Psoas muscle (tissue), 8 donors: ENCODE data around the gene CAMSAP2. TPM values are rescaled to one million over a fixed set of nuclear protein-coding genes. Genes with fewer than 3 reads are reported as not detected.

ENCODE experiments used
- ATAC-seq, 4 donors: fragments of 200-7000 bp; cut with Tn5 transposase; one replicate each; pipeline ENCODE4 v1.9.1; 2020; ENCODE audit warnings: moderate library complexity in 3 of 4, mild to moderate bottlenecking in 2 of 4
- DNase-seq, 2 donors: peaks; one replicate each; pipeline ENCODE4 v3.0.0-alpha.2; 2020
- H3K27ac ChIP-seq: fragments of 200-600 bp; one replicate; pipeline ENCODE4 v1.8.0; 2022
- H3K27me3 ChIP-seq, 3 donors: fragments of 200-600 bp in 1 of 3; one replicate each; pipeline versions ENCODE4 v1.6.1 to v1.8.0; 2013 to 2022; ENCODE audit warnings: low read length in 2 of 3, mild to moderate bottlenecking in 2 of 3, moderate library complexity in 1 of 3; ENCODE audit not compliant: insufficient read depth in 3 of 3
- H3K36me3 ChIP-seq, 2 donors: fragments of 200-600 bp in 1 of 2; one replicate each; pipeline versions ENCODE4 v1.6.1 to v1.8.0; 2013 to 2022; ENCODE audit warnings: low read depth in 1 of 2, mild to moderate bottlenecking in 1 of 2, moderate library complexity in 1 of 2; ENCODE audit not compliant: insufficient read depth in 1 of 2
- H3K4me1 ChIP-seq: fragments of 200-600 bp; one replicate; pipeline ENCODE4 v1.8.0; 2022
- H3K4me3 ChIP-seq: fragments of 200-600 bp; one replicate; pipeline ENCODE4 v1.8.0; 2022; ENCODE audit warnings: mild to moderate bottlenecking
- H3K9me3 ChIP-seq: fragments of 200-600 bp; one replicate; pipeline ENCODE4 v1.8.0; 2022
- CTCF ChIP-seq: fragments of 200-600 bp; IDR thresholded peaks from one replicate; pipeline ENCODE4 v1.8.0; 2022; ENCODE audit warnings: antibody characterized with exemption
- WGBS, 3 donors: extraction: QIAGEN DNeasy Blood & Tissue Kit; methylation state at CpG; one replicate each; pipeline versions ENCODE4 v1.1.6 to v1.1.7; 2013; 5-methylcytosine and 5-hydroxymethylcytosine counted together
- intact Hi-C, 2 donors: fragments of 100-400 bp; cut with DNase I; formaldehyde crosslinking; loops; one replicate each; pipeline versions ENCODE4 v1.11.0 to v1.14.2; 2022
- polyA plus RNA-seq, 3 donors: library from polyadenylated mRNA; stranded (reverse); fragments of 200-250 nt; gene quantifications; one replicate each; pipeline ENCODE4 v1.2.3, GENCODE V29; 2013
- total RNA-seq, 4 donors: library from RNA; stranded (reverse); fragmentation: NEBNext Ultra II Directional in 2 of 4; extraction: Animal tissue kit (Norgen Biotek cat#: 25700) in 2 of 4; gene quantifications; one replicate each; pipeline versions ENCODE4 v1.2.1 to v1.2.4, GENCODE V29; 2021 to 2023
- donor health status: healthy with polysubstance abuse.
- donor health status: DM: no; HTN: no; CAD: no; lungs with moderate emphysema.
- donor health status: Bipolar disorder and iron deficiency.
- donor health status: healthy.
- donor health status: DM: yes; HTN: yes; CAD: no.
- donor health status: DM: no; HTN: no; CAD: no.
- donor health status: DM: no; HTN: no; CAD: no.
- donor health status: DM: yes; HTN: yes; CAD: no.

CAMSAP2 gene
- total and polyA plus RNA-seq, 7 donors: 4.8 to 70.8 (median 37.0) TPM

- H3K4me1 ChIP-seq: no peaks in the 10 kb centered on the region
- intact Hi-C loops: no loop called here
- H3K36me3 ChIP-seq: peaks cover 8 to 97% of the 10 kb centered on the region in 2 donors
- H3K27me3 ChIP-seq: no peaks in the 10 kb centered on the region
- 86 to 90% (median 87%) methylated on average over 6 of the region's 6 CpGs for WGBS, 3 donors
- TF ChIP-seq CTCF: no peak
- no peak overlapping the region for H3K27ac ChIP-seq
- no peak for ATAC-seq
- DNase-seq: no peak
- no peaks in the 10 kb centered on the region for H3K9me3 ChIP-seq
- no peak overlapping the region for H3K4me3 ChIP-seq
Measured at GRCh38 chr1:200849430-200849829, 110.7 kb downstream of the CAMSAP2 start.

GRCh38 chr1:200850554-200850953 lies 111.9 kb downstream of the CAMSAP2 start:
- intact Hi-C loops: no loop called here
- DNase-seq: no peak
- Histone ChIP-seq H3K27ac (no peak overlapping the region), H3K27me3 (no peaks in the 10 kb centered on the region), H3K4me3 (no peak overlapping the region), H3K36me3 (peaks cover 8 to 98% of the 10 kb centered on the region in 2 donors), H3K4me1 (no peaks in the 10 kb centered on the region), H3K9me3 (no peaks in the 10 kb centered on the region)
- no peak for TF ChIP-seq CTCF
- no peak for ATAC-seq

- H3K27me3 ChIP-seq: no peaks in the 10 kb centered on the region
- ATAC-seq (no peak), DNase-seq (no peak)
- intact Hi-C loops: no loop called here
- H3K9me3 ChIP-seq: no peaks in the 10 kb centered on the region
- 79 to 85% (median 81%) methylated on average over 2 of the region's 2 CpGs for WGBS, 3 donors
- no peak overlapping the region for H3K27ac ChIP-seq
- peaks cover 8 to 76% of the 10 kb centered on the region in 2 donors for H3K36me3 ChIP-seq
- TF ChIP-seq CTCF: no peak
- no peak overlapping the region for H3K4me3 ChIP-seq
- H3K4me1 ChIP-seq: no peaks in the 10 kb centered on the region
Measured at GRCh38 chr1:200856716-200857357, 118.1 kb downstream of the CAMSAP2 start.

- Histone ChIP-seq H3K36me3 (peaks cover 8 to 74% of the 10 kb centered on the region in 2 donors), H3K4me3 (no peak overlapping the region), H3K27me3 (no peaks in the 10 kb centered on the region), H3K9me3 (no peaks in the 10 kb centered on the region), H3K27ac (no peak overlapping the region), H3K4me1 (no peaks in the 10 kb centered on the region)
- intact Hi-C loops: no loop called here
- TF ChIP-seq CTCF: no peak
- ATAC-seq (no peak), DNase-seq (no peak)
- 83 to 97% (median 86%) methylated on average over 1 of the region's 1 CpG for WGBS, 3 donors
Measured at GRCh38 chr1:200857804-200858203, 119.1 kb downstream of the CAMSAP2 start.
